ENCODE measurements around the gene HIF3A.

HIF3A gene

DNA sequence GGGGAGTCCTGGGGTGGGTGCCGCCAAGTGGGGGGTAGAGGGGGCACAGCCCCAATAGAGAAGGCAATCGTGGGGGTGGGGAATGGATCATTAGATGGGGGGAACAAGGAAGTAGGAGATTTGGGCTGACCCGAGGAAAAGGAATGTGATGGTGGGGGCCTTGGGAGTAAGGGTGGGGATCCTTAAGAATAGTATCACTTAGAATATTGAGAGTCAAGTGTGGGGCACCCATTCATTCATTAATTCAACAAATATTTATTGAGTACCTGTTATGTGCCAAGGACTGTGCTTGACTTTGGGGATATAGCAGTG, 50.7 kb downstream of the HIF3A start:
- no peak for DNase-seq (ENCODE audit: low spot score)
- TF ChIP-seq, protein P1, sequence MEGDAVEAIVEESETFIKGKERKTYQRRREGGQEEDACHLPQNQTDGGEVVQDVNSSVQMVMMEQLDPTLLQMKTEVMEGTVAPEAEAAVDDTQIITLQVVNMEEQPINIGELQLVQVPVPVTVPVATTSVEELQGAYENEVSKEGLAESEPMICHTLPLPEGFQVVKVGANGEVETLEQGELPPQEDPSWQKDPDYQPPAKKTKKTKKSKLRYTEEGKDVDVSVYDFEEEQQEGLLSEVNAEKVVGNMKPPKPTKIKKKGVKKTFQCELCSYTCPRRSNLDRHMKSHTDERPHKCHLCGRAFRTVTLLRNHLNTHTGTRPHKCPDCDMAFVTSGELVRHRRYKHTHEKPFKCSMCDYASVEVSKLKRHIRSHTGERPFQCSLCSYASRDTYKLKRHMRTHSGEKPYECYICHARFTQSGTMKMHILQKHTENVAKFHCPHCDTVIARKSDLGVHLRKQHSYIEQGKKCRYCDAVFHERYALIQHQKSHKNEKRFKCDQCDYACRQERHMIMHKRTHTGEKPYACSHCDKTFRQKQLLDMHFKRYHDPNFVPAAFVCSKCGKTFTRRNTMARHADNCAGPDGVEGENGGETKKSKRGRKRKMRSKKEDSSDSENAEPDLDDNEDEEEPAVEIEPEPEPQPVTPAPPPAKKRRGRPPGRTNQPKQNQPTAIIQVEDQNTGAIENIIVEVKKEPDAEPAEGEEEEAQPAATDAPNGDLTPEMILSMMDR (IDR thresholded peaks at IDR 0.05; ENCODE audit: extremely low read depth, missing control alignments): no peak

DNA sequence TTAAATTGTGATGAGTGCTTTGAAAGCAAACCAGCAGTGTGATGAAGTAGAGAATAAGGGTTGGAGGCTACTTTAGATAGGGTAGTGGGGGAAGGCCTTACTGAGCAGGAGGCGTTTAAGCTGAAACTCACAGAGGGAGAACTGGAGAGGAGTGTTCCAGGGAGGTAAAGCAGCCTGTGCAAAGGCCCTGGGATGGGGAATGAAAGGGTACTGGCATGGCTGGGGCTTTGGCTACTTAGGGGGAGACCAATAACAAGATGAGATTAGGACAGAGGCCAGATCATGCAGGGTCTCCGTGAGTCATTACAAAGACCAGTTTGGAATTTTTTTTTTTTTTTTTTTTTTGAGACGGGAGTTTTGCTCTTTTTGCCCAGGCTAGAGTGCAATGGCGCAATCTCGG, 51.1 kb downstream of the HIF3A start:
- no peak for DNase-seq (ENCODE audit: low spot score)
- TF ChIP-seq, protein P1 (IDR thresholded peaks at IDR 0.05; ENCODE audit: extremely low read depth, missing control alignments): no peak

DNA sequence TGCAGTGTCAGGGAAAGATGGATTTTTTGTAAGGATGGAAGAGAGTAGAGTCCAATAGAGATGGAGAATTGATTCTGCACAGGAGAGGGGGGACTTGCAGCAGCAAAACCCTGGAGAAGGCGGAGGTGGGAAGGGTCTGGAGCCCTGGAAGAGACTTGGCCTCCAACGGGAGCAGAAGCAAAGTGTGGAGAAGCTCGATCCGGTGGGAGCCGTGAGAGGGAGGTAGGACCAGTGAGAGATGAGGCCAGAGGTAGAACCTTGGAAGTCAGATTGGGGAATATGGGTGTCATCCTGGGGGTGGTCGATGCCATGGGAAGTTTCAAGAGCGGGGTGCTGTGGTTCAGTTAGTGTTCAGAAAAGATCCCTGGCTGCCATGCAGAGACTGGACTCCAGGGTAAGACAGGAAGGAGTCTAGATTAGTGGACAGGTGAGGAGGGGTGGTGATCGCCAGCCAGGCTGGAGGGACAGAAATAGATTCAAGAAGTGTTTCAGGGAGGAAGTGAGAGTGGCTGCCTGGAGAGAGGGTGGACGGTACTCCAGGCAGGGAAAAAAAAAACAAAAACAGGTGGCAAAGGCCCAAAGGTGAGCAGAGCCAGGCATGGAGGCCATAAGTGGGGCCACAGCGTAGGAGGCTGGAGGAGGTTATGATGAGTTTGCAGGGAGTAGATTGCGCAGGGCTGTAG, 52.6 kb downstream of the HIF3A start:
- no peak for DNase-seq (ENCODE audit: low spot score)
- TF ChIP-seq, protein P1 (IDR thresholded peaks at IDR 0.05; ENCODE audit: extremely low read depth, missing control alignments): no peak

DNA sequence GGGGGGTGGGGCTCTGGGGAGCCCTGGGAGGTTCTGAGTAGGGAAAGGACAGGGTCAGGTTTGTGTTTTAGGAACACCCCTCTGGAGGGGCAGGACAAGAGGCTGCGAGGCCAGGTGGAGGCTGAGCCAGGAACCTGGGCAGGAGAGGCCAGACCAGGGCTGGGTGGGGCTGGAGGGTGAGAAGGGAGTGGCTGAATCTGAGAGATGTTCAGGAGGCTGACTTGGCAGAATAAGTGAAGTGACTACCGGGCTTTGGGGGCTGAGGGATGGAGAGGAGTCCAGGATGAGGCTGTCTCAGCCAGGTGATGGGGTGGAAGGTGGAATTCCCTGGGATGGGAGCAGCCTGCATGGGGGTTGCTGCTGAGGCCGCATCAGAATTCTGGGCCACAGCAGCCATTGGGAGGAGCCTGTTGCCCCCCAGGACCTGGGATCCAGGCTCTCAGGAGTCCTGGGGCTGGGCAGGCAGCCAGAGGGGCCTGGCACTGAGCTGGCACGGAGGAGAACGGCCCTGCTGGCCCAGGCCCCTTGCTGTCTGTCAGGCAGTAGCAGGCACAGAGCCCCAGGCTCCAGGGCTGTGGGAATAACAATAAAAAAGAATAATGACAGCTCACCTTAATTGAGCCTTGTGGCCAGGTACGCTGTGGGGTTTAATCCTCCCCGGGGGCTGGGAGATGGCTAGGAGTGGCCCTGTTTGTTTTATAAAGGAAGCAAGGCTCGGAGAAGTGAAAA, 53.4 kb downstream of the HIF3A start:
- TF ChIP-seq, protein P1 (IDR thresholded peaks at IDR 0.05; ENCODE audit: extremely low read depth, missing control alignments): no peak
- no peak for DNase-seq (ENCODE audit: low spot score)

DNA sequence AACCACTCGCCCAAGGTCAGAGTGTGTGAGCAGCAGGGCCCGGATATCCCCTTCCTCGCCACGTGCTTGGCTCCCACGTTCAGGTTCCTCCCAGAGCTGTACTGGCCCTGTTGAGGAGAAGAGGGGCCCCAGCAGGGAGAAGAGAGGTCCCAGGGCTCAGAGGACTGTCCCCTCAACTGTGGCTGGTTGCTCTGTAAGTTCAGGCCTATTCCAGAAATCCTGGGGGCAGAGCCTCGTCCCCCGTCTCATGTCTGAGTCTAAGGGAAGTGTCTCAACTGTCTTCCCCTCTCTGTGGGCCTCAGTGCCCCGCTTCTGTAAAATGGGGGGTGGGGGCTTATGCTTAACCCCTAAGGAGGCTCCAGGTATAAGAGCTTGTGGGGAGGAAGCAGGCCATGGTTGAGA, 53.9 kb downstream of the HIF3A start:
- DNase-seq (ENCODE audit: low spot score): peak; percentile 60
- TF ChIP-seq, protein P1 (IDR thresholded peaks at IDR 0.05; ENCODE audit: extremely low read depth, missing control alignments): no peak

DNA sequence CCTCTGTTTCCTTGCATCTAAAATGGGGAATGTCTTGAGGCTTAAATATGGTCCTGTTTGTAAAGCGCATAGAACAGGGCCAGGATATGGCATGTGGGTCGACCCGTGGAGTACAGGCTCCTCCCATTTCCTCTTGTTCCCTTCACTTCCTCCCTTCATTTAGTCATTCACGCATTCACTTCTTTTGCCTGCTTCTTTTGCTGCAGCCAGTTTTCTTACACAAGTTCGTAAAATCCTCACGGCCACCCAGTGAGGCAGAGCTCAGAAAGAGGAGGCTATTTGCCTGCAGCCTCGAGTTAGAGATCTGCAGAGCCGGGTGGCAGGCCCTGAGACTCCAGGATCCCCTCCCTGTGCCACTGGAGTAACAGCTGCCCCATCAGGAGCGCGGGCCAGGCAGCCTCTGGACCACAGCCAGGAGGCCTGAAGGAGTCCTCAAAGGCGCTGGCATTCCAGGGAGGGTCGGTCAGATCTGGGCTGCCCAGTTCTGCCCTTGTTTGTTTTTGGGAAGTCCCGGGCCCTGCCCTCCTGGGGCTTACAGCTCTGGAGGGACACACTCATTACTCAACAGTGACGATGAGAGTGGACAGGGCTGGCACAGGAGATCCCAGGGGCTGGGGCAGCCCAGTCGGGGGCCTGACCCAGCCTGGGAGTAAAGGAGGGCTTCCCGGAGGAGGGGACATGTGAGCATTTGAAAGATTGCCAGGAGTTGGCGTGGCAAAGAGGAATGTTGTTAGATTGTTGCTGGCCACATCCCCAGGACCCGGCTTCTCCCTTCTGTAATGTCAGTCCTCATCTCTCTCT, 54.6 kb downstream of the HIF3A start:
- TF ChIP-seq, protein P1 (IDR thresholded peaks at IDR 0.05; ENCODE audit: extremely low read depth, missing control alignments): no peak
- DNase-seq (ENCODE audit: low spot score): no peak

Data from GM20000 (cell line).